ENCODE measurements around the gene TAF11.

DNA sequence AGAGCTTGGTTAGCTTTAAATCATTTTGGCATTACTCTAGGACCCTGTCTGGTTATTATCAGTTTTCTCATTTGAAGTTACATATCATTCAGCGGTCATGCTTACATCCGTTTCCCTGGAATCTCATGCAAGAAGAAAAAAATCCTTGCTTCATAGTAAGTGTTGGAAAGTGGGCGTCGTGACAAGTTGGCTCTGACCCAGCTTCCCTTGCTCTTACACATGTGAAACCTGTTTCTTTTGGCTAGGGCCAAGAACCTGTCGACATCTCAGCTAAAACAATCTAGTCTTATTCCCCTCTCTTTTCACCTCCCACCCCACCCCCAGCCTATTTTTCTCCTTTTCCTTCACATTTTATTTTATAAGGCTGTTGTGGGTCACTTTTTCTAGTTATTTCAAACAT is 46.7 kb upstream of the TAF11 start:
- TF ChIP-seq, protein P1, sequence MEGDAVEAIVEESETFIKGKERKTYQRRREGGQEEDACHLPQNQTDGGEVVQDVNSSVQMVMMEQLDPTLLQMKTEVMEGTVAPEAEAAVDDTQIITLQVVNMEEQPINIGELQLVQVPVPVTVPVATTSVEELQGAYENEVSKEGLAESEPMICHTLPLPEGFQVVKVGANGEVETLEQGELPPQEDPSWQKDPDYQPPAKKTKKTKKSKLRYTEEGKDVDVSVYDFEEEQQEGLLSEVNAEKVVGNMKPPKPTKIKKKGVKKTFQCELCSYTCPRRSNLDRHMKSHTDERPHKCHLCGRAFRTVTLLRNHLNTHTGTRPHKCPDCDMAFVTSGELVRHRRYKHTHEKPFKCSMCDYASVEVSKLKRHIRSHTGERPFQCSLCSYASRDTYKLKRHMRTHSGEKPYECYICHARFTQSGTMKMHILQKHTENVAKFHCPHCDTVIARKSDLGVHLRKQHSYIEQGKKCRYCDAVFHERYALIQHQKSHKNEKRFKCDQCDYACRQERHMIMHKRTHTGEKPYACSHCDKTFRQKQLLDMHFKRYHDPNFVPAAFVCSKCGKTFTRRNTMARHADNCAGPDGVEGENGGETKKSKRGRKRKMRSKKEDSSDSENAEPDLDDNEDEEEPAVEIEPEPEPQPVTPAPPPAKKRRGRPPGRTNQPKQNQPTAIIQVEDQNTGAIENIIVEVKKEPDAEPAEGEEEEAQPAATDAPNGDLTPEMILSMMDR (IDR thresholded peaks at IDR 0.05), result no peak
- no peak for TF ChIP-seq POLR2A (IDR thresholded peaks at IDR 0.05)

Data from heart left ventricle (tissue), 13 donors.